KOPT-K1 (cell line): ENCODE data around the gene KCNK10.

Experiments used
- H3K27ac ChIP-seq: fragments of 200-600 bp; sonication (generic); 2 replicates; pipeline ENCODE4 v1.5.1; 2016; ENCODE audit warnings: antibody characterized with exemption, mild to moderate bottlenecking, low read depth, low read length; ENCODE audit not compliant: poor library complexity, severe bottlenecking
- H3K36me3 ChIP-seq: fragments of 200-600 bp; sonication (generic); 2 replicates; pipeline ENCODE4 v1.5.1; 2017; ENCODE audit warnings: antibody characterized with exemption, mild to moderate bottlenecking, low read length, moderate library complexity; ENCODE audit not compliant: insufficient read depth
- H3K9me3 ChIP-seq: fragments of 200-600 bp; sonication (generic); 2 replicates; pipeline ENCODE4 v1.5.1; 2017; ENCODE audit warnings: antibody characterized with exemption, low read length, mild to moderate bottlenecking; ENCODE audit not compliant: insufficient read depth, poor library complexity, severe bottlenecking

The KCNK10 gene

DNA sequence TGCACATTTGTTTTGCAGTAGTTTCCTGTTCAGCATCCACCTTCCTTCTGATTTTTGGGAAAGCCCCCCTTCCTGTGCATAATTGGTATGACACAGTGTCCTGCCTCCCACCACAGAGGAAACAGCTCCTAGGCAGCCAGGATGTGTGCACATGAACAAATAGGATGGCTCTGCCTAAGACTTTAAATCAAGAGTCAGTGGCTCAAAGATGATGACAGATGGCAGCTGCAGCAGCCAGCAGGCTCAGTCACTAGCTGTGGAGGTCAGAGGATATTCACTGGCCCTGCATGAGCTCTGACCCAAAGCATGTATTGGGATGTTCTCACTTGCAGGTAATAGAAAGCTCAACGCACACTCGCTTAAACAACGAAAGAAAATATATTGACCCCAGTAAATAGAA lies 90.3 kb downstream of the KCNK10 start:
- Histone ChIP-seq H3K9me3 (no peaks in the 10 kb centered on the region), H3K36me3 (no peaks in the 10 kb centered on the region), H3K27ac (no peak overlapping the region)

GRCh38 chr14:88231603-88232002 lies 91.5 kb downstream of the KCNK10 start:
- Histone ChIP-seq H3K27ac (no peak overlapping the region), H3K36me3 (no peaks in the 10 kb centered on the region), H3K9me3 (no peaks in the 10 kb centered on the region)

DNA sequence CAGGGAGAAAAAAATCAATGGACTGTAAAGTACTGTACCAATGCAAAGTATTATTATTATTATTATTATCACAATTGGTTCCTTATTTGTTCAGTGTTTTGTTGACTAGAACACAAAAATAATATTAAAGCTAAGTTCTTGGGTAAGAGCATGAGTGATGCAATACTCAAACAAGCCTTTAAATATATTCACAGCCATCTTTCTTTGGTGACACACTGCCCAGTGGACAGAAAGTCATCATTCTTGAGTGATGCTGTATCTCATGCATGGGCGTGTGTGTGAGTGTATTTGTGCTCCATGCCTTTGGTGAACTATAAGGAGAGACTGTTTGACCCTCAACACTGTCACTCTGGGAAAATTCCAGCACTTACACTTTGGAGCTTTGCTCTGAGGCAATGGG lies 93.6 kb downstream of the KCNK10 start:
- H3K27ac ChIP-seq, result no peak overlapping the region
- no peaks in the 10 kb centered on the region for H3K9me3 ChIP-seq
- no peaks in the 10 kb centered on the region for H3K36me3 ChIP-seq

DNA sequence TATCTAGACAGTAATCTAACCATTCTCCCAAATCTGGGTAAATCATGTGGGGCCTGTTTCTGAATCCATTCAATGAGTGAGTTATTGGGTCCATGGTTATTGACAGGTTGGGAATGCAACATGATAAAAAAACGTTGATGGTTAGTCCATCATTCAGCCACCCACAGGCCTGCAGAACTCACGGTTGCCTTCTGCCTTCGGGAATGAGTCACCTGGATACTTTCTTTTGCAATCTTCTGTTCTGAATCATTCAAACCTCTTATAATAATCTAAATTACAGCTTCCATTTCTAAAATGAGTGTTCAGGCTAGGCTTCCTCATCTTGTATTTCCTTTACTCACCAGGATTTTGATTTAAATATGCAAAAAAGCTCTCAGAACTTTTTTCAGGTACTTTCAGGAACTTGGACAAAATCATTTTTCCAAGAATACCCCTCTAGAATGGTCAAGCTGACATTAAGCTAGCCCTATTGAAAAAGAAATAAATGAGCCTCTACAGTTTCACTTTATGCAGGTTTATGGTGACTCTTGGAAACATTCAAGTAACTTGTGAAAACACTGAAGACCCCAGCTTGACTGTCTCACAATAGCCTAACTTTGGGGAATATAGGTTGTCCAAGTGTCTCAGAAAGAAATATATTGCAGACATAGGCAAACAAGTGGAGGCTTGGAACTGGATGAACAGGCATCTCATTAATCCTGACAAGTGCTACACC lies 94.4 kb downstream of the KCNK10 start:
- H3K9me3 ChIP-seq, result peaks cover 1% of the 10 kb centered on the region
- H3K36me3 ChIP-seq, result no peaks in the 10 kb centered on the region
- H3K27ac ChIP-seq, result no peak overlapping the region

DNA sequence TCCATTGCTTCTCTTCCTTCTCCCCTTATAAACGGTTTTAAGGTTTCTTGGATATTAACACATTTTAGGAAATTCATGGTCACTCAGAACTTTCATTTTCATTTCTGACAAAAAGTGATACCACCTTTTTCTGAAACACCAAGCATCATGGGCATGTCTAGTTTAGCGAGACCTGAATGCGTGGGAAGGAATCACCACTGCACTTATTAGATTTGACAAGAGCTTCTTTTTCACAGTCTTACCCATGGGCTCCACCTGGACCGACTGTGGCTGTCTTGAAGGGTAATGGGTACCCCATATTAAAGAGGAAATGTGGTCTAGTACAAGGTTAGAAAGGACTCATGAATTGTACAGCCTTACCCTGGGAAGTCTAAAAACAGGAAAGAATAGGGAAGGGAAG lies 95.4 kb downstream of the KCNK10 start:
- Histone ChIP-seq H3K9me3 (peaks cover 11% of the 10 kb centered on the region), H3K27ac (no peak overlapping the region), H3K36me3 (no peaks in the 10 kb centered on the region)

GRCh38 chr14:88225721-88226120 lies 97.3 kb downstream of the KCNK10 start:
- Histone ChIP-seq H3K9me3 (peaks cover 12% of the 10 kb centered on the region), H3K36me3 (no peaks in the 10 kb centered on the region), H3K27ac (no peak overlapping the region)

- H3K9me3 ChIP-seq, result peaks cover 7% of the 10 kb centered on the region
- H3K27ac ChIP-seq, result no peak overlapping the region
- no peaks in the 10 kb centered on the region for H3K36me3 ChIP-seq
Measured at GRCh38 chr14:88218119-88218915, 104.8 kb downstream of the KCNK10 start.

DNA sequence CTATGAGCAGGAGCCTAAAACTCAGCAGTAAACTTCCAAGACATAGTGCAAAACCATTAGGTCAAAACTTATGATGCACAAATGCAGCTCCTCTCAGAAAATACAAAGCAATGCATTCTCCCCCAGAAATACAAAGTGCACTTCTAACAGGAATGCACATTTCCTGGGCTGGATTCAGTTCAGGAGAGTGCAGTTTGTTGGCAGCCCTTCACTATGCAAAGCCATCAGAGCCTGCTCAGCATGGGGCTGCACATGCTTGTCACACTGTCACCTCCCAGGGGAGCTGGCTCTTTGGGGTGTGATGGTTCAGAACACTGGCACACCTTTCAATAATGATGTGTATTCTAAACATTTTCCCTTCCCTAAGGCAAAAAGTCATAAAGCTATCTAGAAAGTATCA lies 110.4 kb downstream of the KCNK10 start:
- no peaks in the 10 kb centered on the region for H3K9me3 ChIP-seq
- H3K36me3 ChIP-seq, result no peaks in the 10 kb centered on the region
- H3K27ac ChIP-seq, result no peak overlapping the region

- no peak overlapping the region for H3K27ac ChIP-seq
Measured at GRCh38 chr14:88210426-88210825, 112.6 kb downstream of the KCNK10 start.

DNA sequence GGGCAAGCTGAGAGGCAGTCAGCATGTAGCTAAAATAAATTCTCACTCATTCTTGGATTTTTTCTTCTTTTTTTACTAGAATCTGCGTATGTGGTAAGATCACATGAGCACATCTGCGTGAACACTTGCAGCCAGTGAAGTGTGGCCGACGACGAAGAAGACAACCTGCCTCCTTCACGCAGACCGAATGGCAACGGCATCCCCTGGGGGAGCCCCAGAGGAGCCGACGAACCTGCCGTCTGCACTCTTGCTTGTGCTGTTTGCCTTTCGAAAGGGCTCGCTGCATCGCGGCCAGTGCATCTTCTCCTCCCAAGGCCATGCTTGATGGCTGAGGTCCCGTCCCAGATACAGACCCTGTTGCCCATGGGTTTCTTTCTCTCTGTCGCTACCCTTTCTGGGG lies 113.8 kb downstream of the KCNK10 start:
- H3K36me3 ChIP-seq, result no peaks in the 10 kb centered on the region

More at GRCh38 chr14:88210426-88210825, 112.6 kb downstream of the KCNK10 start:
- H3K36me3 ChIP-seq, result no peaks in the 10 kb centered on the region
- no peaks in the 10 kb centered on the region for H3K9me3 ChIP-seq

DNA sequence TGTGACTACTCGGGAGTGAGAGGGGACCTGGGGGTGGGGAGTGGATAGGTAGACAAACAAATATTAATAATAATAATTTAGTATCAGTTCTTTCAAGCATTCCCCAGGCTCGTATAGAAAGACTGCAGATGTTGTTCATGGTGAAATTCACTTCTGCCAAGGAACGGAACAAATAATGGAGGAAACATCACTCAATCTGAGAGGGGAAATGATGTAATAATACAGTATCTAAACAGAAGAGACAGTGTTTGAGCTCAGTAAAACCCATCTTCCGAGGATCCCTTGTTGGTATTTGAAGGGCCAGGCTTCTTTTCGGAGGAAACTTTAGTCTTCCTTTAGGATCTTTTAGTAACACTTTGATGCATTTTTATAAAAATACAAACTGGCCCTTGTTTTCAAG lies 114.2 kb downstream of the KCNK10 start:
- no peaks in the 10 kb centered on the region for H3K36me3 ChIP-seq
- no peaks in the 10 kb centered on the region for H3K9me3 ChIP-seq
- no peak overlapping the region for H3K27ac ChIP-seq

More for the DNA sequence above, 113.8 kb downstream of the KCNK10 start:
- Histone ChIP-seq H3K27ac (no peak overlapping the region), H3K9me3 (no peaks in the 10 kb centered on the region)

- Histone ChIP-seq H3K36me3 (no peaks in the 10 kb centered on the region), H3K9me3 (no peaks in the 10 kb centered on the region), H3K27ac (no peak overlapping the region)
Measured at GRCh38 chr14:88204221-88204620, 118.8 kb downstream of the KCNK10 start.

GRCh38 chr14:88203291-88203690 lies 119.8 kb downstream of the KCNK10 start:
- Histone ChIP-seq H3K27ac (no peak overlapping the region), H3K36me3 (no peaks in the 10 kb centered on the region), H3K9me3 (no peaks in the 10 kb centered on the region)

DNA sequence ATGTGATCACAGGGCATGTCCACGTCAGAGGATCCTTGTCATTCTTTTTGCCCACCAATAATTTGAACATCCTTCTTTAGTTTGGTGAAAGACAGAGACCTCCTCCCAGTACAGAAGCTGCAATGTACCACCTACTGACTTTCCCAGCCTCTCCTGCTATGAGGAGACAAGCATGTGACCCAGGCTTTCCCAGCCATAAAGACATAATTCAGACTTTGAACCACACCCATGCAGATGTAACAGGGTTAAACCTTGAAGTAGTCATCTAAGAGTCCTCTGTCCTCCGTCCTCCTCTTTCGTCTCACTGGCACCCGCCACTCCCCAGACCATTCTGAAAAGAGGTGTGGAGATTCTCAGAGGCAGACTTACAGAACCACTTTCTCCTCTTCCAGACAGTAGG lies 120.8 kb downstream of the KCNK10 start:
- Histone ChIP-seq H3K36me3 (no peaks in the 10 kb centered on the region), H3K27ac (no peak overlapping the region), H3K9me3 (no peaks in the 10 kb centered on the region)

DNA sequence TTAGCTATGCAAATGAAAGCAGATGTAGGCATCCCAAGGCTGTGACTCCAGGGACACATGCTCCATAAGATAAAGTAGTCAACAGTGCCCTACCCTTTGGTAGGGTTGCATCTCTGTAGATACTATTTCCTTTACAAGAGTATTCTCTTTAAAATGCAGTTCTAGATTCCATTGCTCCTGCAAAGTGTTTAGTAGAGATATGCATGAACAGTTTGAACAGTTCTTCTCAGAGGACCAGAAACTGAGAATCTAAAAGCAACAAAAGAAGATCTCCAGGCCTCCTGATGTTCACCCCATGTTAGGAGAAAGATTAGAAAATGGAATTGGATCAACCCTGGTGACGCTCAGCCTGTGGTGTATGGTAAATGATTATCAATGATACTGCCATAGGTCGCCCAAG lies 121.2 kb downstream of the KCNK10 start:
- Histone ChIP-seq H3K36me3 (no peaks in the 10 kb centered on the region), H3K9me3 (no peaks in the 10 kb centered on the region), H3K27ac (no peak overlapping the region)

DNA sequence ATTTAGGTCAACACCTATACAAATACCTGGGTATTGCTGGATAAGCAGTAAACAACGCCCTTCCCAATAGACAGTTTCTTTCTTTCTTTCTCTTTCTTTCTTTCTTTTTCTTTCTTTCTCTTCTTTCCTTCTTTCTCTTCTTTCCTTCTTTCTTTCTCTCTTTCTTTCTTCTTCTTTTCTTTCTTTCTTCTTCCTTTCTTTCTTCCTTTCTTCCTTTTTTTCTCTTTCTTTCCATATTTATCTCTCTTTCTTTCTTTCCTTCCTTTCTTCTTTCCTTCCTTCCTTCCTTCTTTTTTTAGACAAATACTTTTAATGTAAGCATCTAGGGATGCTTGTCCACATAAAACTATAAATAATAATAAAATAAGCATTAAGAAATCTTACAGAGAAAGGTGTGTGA lies 123.2 kb downstream of the KCNK10 start:
- H3K36me3 ChIP-seq, result no peaks in the 10 kb centered on the region
- H3K27ac ChIP-seq, result no peak overlapping the region
- no peaks in the 10 kb centered on the region for H3K9me3 ChIP-seq
